Sigmoid colon (tissue), 4 donors: ENCODE data around the gene EMC9.

Source experiments
- CTCF ChIP-seq, 4 experiments: fragments of 450-650 bp in 3 of 4; fragments of 200-600 bp in 1 of 4; IDR thresholded peaks; one replicate each; pipeline ENCODE4 v1.5.1; 2016 to 2019; ENCODE audit warnings: antibody characterized with exemption in 4 of 4, mild to moderate bottlenecking in 3 of 4, moderate library complexity in 2 of 4
- POLR2A ChIP-seq, 2 donors: fragments of 450-650 bp; IDR thresholded peaks; one replicate each; pipeline ENCODE4 v1.6.1; 2016; ENCODE audit warnings: antibody characterized with exemption in 2 of 2, mild to moderate bottlenecking in 2 of 2, moderate library complexity in 2 of 2
- POLR2AphosphoS5 ChIP-seq, 4 donors: sonication (generic); formaldehyde crosslinking; IDR thresholded peaks; one replicate each; pipeline ENCODE4 v1.6.1; 2017; ENCODE audit warnings: antibody characterized with exemption in 4 of 4

GRCh38 chr14:24188251-24189058 is 47.1 kb upstream of the EMC9 start, which contains the start of gene IPO4:
- TF ChIP-seq POLR2AphosphoS5 (IDR thresholded peaks at IDR 0.05), result peak; percentile 54 to 79 (median 68)
- TF ChIP-seq CTCF (IDR thresholded peaks at IDR 0.05), result no peak
- peak in 1 of 2 donors; percentile 29 for TF ChIP-seq POLR2A (IDR thresholded peaks at IDR 0.05)
